ENCODE results near the gene SAT1.
"Not testable (repeated sequence)": the region's sequence is repeated elsewhere in the genome, so short reads cannot be mapped to it uniquely, and the experiment has no call there.

Gene SAT1

GRCh38 chrX:23782863-23783588 lies at the start of gene SAT1:
Gene SAT1 (plus strand): TSS chrX:23783173. CDS start chrX:23783352, 179 bp downstream.
- TF ChIP-seq CTCF (IDR thresholded peaks at IDR 0.05; ENCODE audit: low read depth, low read length, missing control alignments), result peak; percentile 80
- DNase-seq, result peak; percentile 90
- in situ Hi-C loops (cut with HindIII; ENCODE audit: low pct_ligation_motif_present, low sequenced_read_pairs), result no loop called here
- peak within 1 kb of the TSS; percentile 83 for H3K27ac ChIP-seq
- H3K4me3 ChIP-seq (ENCODE audit: low read depth, low read length), result peak within 1 kb of the TSS; percentile 83
- H3K27me3 ChIP-seq (replicated peaks), result no peaks in the 10 kb centered on the region
- H3K36me3 ChIP-seq (replicated peaks), result peaks cover 15% of the 10 kb centered on the region

- no peak overlapping the region for H3K4me3 ChIP-seq (ENCODE audit: low read depth, low read length)
- no peaks in the 10 kb centered on the region for H3K27me3 ChIP-seq (replicated peaks)
- H3K27ac ChIP-seq, result no peak overlapping the region
- no peak for TF ChIP-seq CTCF (IDR thresholded peaks at IDR 0.05; ENCODE audit: low read depth, low read length, missing control alignments)
- H3K36me3 ChIP-seq (replicated peaks), result peaks cover 4% of the 10 kb centered on the region
- in situ Hi-C loops (cut with HindIII; ENCODE audit: low pct_ligation_motif_present, low sequenced_read_pairs), result no loop called here
- DNase-seq, result no peak
Observed at GRCh38 chrX:23736030-23736429, 46.9 kb upstream of the SAT1 start.

GRCh38 chrX:23737413-23737812 lies 45.6 kb upstream of the SAT1 start:
- TF ChIP-seq CTCF (IDR thresholded peaks at IDR 0.05; ENCODE audit: low read depth, low read length, missing control alignments), result no peak
- Histone ChIP-seq H3K27ac (no peak overlapping the region), H3K4me3 (ENCODE audit: low read depth, low read length) (no peak overlapping the region), H3K27me3 (replicated peaks) (no peaks in the 10 kb centered on the region), H3K36me3 (replicated peaks) (peaks cover 3% of the 10 kb centered on the region)
- in situ Hi-C loops (cut with HindIII; ENCODE audit: low pct_ligation_motif_present, low sequenced_read_pairs), result no loop called here
- no peak for DNase-seq

GRCh38 chrX:23742174-23742696 lies 40.7 kb upstream of the SAT1 start:
- H3K36me3 ChIP-seq (replicated peaks), result no peaks in the 10 kb centered on the region
- DNase-seq, result peak; percentile 50
- no peak for TF ChIP-seq CTCF (IDR thresholded peaks at IDR 0.05; ENCODE audit: low read depth, low read length, missing control alignments)
- H3K27me3 ChIP-seq (replicated peaks), result no peaks in the 10 kb centered on the region
- H3K27ac ChIP-seq, result peak overlapping the region; percentile 96
- peak overlapping the region; percentile 84 for H3K4me3 ChIP-seq (ENCODE audit: low read depth, low read length)
- in situ Hi-C loops (cut with HindIII; ENCODE audit: low pct_ligation_motif_present, low sequenced_read_pairs), result no loop called here

- no peaks in the 10 kb centered on the region for H3K36me3 ChIP-seq (replicated peaks)
- H3K27me3 ChIP-seq (replicated peaks), result no peaks in the 10 kb centered on the region
- in situ Hi-C loops (cut with HindIII; ENCODE audit: low pct_ligation_motif_present, low sequenced_read_pairs), result no loop called here
- no peak for TF ChIP-seq CTCF (IDR thresholded peaks at IDR 0.05; ENCODE audit: low read depth, low read length, missing control alignments)
- DNase-seq, result peak; percentile 95
- H3K4me3 ChIP-seq (ENCODE audit: low read depth, low read length), result peak within 1 kb of the TSS; percentile 84
- H3K27ac ChIP-seq, result peak within 1 kb of the TSS; percentile 96
Observed at GRCh38 chrX:23742697-23743622, 40.0 kb upstream of the SAT1 start, which contains the start of gene ACOT9. Gene ACOT9 (minus strand): TSS chrX:23743276. CDS start chrX:23743144, 132 bp downstream.

- Histone ChIP-seq H3K27ac (peak overlapping the region; percentile 96), H3K4me3 (ENCODE audit: low read depth, low read length) (peak overlapping the region; percentile 84)
- in situ Hi-C loops (cut with HindIII; ENCODE audit: low pct_ligation_motif_present, low sequenced_read_pairs); H3K36me3 ChIP-seq (replicated peaks); H3K27me3 ChIP-seq (replicated peaks); DNase-seq: not testable (repeated sequence)
Observed at GRCh38 chrX:23743623-23743971, 39.4 kb upstream of the SAT1 start.

All from brain microvascular endothelial cell (primary cell).